ENCODE data around the gene TCEA3. TPM values are rescaled to one million over a fixed set of nuclear protein-coding genes. Genes with fewer than 3 reads are reported as not detected.
A peak's percentile ranks its signal among the peaks of the same experiment; 100 is the strongest.

TCEA3 gene
- total RNA-seq, 4 donors from 2014 or later = 16.7 to 24.1 (median 20.9) TPM

DNA sequence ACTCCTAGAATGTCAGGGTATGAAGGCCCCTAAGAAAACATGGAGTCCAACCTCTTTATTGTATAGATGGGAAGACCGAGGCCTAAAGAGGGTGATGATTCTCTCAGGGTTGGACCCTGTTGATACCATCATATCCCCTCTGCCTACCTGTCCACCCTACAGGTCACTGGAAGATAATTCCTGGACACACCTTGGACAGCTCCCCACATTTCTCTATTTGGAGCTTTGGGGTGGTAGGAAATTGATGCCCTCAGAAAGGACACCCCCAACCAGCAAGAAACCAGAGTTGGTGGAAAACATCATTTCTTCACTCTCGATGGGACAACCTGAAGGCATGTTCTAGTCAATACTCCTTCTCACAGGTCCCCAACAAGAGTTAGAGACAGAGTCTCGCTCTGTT is 3.0 kb upstream of the TCEA3 start:
- Histone ChIP-seq H3K36me3 (peaks cover 17 to 49% (median 41%) of the 10 kb centered on the region in 4 donors), H3K4me3 (no peak overlapping the region), H3K27ac (replicated peaks in 1 of 4) (no peak overlapping the region), H3K27me3 (no peaks in the 10 kb centered on the region), H3K9me3 (no peaks in the 10 kb centered on the region), H3K4me1 (peaks cover 25 to 31% (median 29%) of the 10 kb centered on the region in 4 donors)
- intact Hi-C loops (cut with DNase I) = loop anchor here (10.0 kb wide), 1 partner anchor 57 kb away; the partner anchor contains the start of gene ASAP3
- TF ChIP-seq POLR2A (IDR thresholded peaks at IDR 0.05; ENCODE audit: low read depth) (no peak), CTCF (IDR thresholded peaks at IDR 0.05) (no peak), EP300 (IDR thresholded peaks at IDR 0.05) (no peak), POLR2AphosphoS5 (IDR thresholded peaks at IDR 0.05) (no peak)
- WGBS = 98% methylated on average over 3 of the region's 3 CpGs
- no peak for DNase-seq (ENCODE audit: extremely low spot score)

- H3K4me1 ChIP-seq = peaks cover 32 to 38% (median 37%) of the 10 kb centered on the region in 4 donors
- no peak overlapping the region for H3K27ac ChIP-seq (replicated peaks in 1 of 4)
- no peak overlapping the region for H3K4me3 ChIP-seq
- no peaks in the 10 kb centered on the region for H3K27me3 ChIP-seq
- WGBS = 42% methylated on average over 2 of the region's 2 CpGs
- TF ChIP-seq EP300 (IDR thresholded peaks at IDR 0.05) (no peak), POLR2AphosphoS5 (IDR thresholded peaks at IDR 0.05) (no peak), POLR2A (IDR thresholded peaks at IDR 0.05; ENCODE audit: low read depth) (no peak), CTCF (IDR thresholded peaks at IDR 0.05) (no peak)
- H3K36me3 ChIP-seq = peaks cover 14 to 41% (median 34%) of the 10 kb centered on the region in 4 donors
- H3K9me3 ChIP-seq = no peaks in the 10 kb centered on the region
- no peak for DNase-seq (ENCODE audit: extremely low spot score)
- intact Hi-C loops (cut with DNase I) = loop anchor here (10.0 kb wide), 1 partner anchor 58 kb away; the partner anchor contains the start of gene ASAP3
These were observed 2.3 kb upstream of the TCEA3 start for GRCh38 chr1:23426828-23427227.

GRCh38 chr1:23425193-23425494 is 596 bp upstream of the TCEA3 start:
- H3K27me3 ChIP-seq = no peaks in the 10 kb centered on the region
- DNase-seq (ENCODE audit: extremely low spot score) = no peak
- no peaks in the 10 kb centered on the region for H3K9me3 ChIP-seq
- peaks cover 39 to 50% (median 45%) of the 10 kb centered on the region in 4 donors for H3K4me1 ChIP-seq
- H3K27ac ChIP-seq (replicated peaks in 1 of 4) = peak overlapping the region; percentile 81 to 89 (median 85)
- H3K4me3 ChIP-seq = peak overlapping the region; percentile 63 to 77 (median 70)
- TF ChIP-seq POLR2A (IDR thresholded peaks at IDR 0.05; ENCODE audit: low read depth) = no peak
- TF ChIP-seq CTCF (IDR thresholded peaks at IDR 0.05) = no peak
- TF ChIP-seq POLR2AphosphoS5 (IDR thresholded peaks at IDR 0.05) = no peak
- no peak for TF ChIP-seq EP300 (IDR thresholded peaks at IDR 0.05)
- intact Hi-C loops (cut with DNase I) = loop anchor here (10.0 kb wide), 1 partner anchor 60 kb away; the partner anchor contains the start of gene ASAP3
- WGBS = 30% methylated on average over 5 of the region's 5 CpGs
- peaks cover 6 to 24% (median 17%) of the 10 kb centered on the region in 4 donors for H3K36me3 ChIP-seq

- DNase-seq (ENCODE audit: extremely low spot score) = no peak
- intact Hi-C loops (cut with DNase I) = loop anchor here (10.0 kb wide), 1 partner anchor 61 kb away; the partner anchor contains the start of gene ASAP3
- WGBS = 25% methylated on average over 8 of the region's 46 CpGs
- peaks cover 39 to 57% (median 48%) of the 10 kb centered on the region in 4 donors for H3K4me1 ChIP-seq
- H3K36me3 ChIP-seq = peaks cover 0 to 10% (median 3%) of the 10 kb centered on the region in 4 donors
- H3K4me3 ChIP-seq = peak overlapping the region; percentile 63 to 77 (median 70)
- H3K9me3 ChIP-seq = no peaks in the 10 kb centered on the region
- TF ChIP-seq CTCF (IDR thresholded peaks at IDR 0.05) (no peak), POLR2AphosphoS5 (IDR thresholded peaks at IDR 0.05) (no peak), EP300 (IDR thresholded peaks at IDR 0.05) (no peak), POLR2A (IDR thresholded peaks at IDR 0.05; ENCODE audit: low read depth) (no peak)
- no peaks in the 10 kb centered on the region for H3K27me3 ChIP-seq
- H3K27ac ChIP-seq (replicated peaks in 1 of 4) = peak overlapping the region; percentile 81 to 89 (median 85)
These were observed 894 bp downstream of the TCEA3 start for GRCh38 chr1:23423415-23424292.

All from esophagus muscularis mucosa (tissue), 4 donors.